SK-N-SH (cell line): ENCODE measurements around the gene C8G. TPM values are rescaled to one million over a fixed set of nuclear protein-coding genes. Genes with fewer than 3 reads are reported as not detected.

Experiments
- CTCF ChIA-PET: fragments of 300-600, 350-600 bp; formaldehyde crosslinking; extraction: SDS; loops from one replicate; lab custom pipeline; 2021; lab: Yijun Ruan, JAX
- POLR2A ChIA-PET: fragments of 350-600 bp; sonication (Branson Sonifier 250); formaldehyde crosslinking; extraction: SDS; loops from one replicate; lab custom pipeline; 2020; ENCODE audit warnings: antibody characterized with exemption, inconsistent platforms; lab: Yijun Ruan, JAX
- DNase-seq: peaks from one replicate; pipeline ENCODE4 v3.0.0; 2012
- H2AFZ ChIP-seq: fragments of 200-600 bp; sonication (generic); 2 replicates; pipeline ENCODE4 v1.8.1; 2016; ENCODE audit warnings: antibody characterized with exemption, mild to moderate bottlenecking, low read depth
- H3F3A ChIP-seq: fragments of 200-600 bp; sonication (generic); replicated peaks from 2 replicates; pipeline ENCODE3; 2016; ENCODE audit warnings: antibody characterized with exemption, mild to moderate bottlenecking; ENCODE audit not compliant: insufficient read depth
- H3K27ac ChIP-seq, 2 experiments: fragments of 200-500 bp in 1 of 2; fragments of 200-600 bp in 1 of 2; sonication (Bioruptor generic) in 1 of 2; sonication (generic), shearing (Covaris generic) in 1 of 2; 2 replicates each; pipeline versions ENCODE4 v1.5.1 to v1.6.1; 2014 to 2016; ENCODE audit warnings: low read depth in 2 of 2, inconsistent platforms in 1 of 2, low read length in 1 of 2, mild to moderate bottlenecking in 1 of 2, mixed read lengths in 1 of 2
- H3K27me3 ChIP-seq: fragments of 200-600 bp; sonication (generic), shearing (Covaris generic); 2 replicates; pipeline ENCODE4 v1.6.1; 2016; ENCODE audit warnings: mixed run types; ENCODE audit not compliant: insufficient read depth
- H3K36me3 ChIP-seq, 2 experiments: fragments of 200-500 bp in 1 of 2; fragments of 200-600 bp in 1 of 2; sonication (Bioruptor generic) in 1 of 2; sonication (generic) in 1 of 2; replicated peaks in 1 of 2; 2 replicates each; pipeline versions ENCODE3 to v1.5.1; 2014 to 2016; ENCODE audit warnings: low read length in 1 of 2, mild to moderate bottlenecking in 1 of 2; ENCODE audit not compliant: insufficient read depth in 2 of 2, control insufficient read depth in 1 of 2
- H3K4me1 ChIP-seq, 2 experiments: fragments of 200-500 bp in 1 of 2; fragments of 200-600 bp in 1 of 2; sonication (Bioruptor generic) in 1 of 2; sonication (generic), shearing (Covaris generic) in 1 of 2; 2 replicates each; pipeline versions ENCODE4 v1.5.1 to v1.6.1; 2014 to 2016; ENCODE audit warnings: low read depth in 1 of 2, low read length in 1 of 2, mixed run types in 1 of 2; ENCODE audit not compliant: insufficient read depth in 2 of 2, control insufficient read depth in 1 of 2
- H3K4me2 ChIP-seq: fragments of 200-600 bp; sonication (generic), shearing (Covaris generic); 2 replicates; pipeline ENCODE4 v1.6.1; 2017; ENCODE audit warnings: mixed run types
- H3K4me3 ChIP-seq, 2 experiments: fragments of 200-500 bp in 1 of 2; fragments of 200-600 bp in 1 of 2; sonication (Bioruptor generic) in 1 of 2; sonication (generic), shearing (Covaris generic) in 1 of 2; 2 replicates each; pipeline versions ENCODE4 v1.5.1 to v1.8.1; 2014 to 2016; ENCODE audit warnings: low read depth in 2 of 2, inconsistent platforms in 1 of 2, low read length in 1 of 2, mild to moderate bottlenecking in 1 of 2, mixed read lengths in 1 of 2, moderate library complexity in 1 of 2
- H3K79me2 ChIP-seq: fragments of 200-600 bp; sonication (generic); 2 replicates; pipeline ENCODE4 v1.8.1; 2017; ENCODE audit warnings: mild to moderate bottlenecking; ENCODE audit not compliant: insufficient read depth
- H3K9ac ChIP-seq: fragments of 200-600 bp; sonication (generic); 2 replicates; pipeline ENCODE4 v1.6.1; 2017; ENCODE audit warnings: mixed run types
- H3K9me2 ChIP-seq: fragments of 200-600 bp; sonication (generic); 2 replicates; pipeline ENCODE4 v1.6.1; 2017; ENCODE audit warnings: mixed run types
- H3K9me3 ChIP-seq: fragments of 200-600 bp; sonication (generic); 2 replicates; pipeline ENCODE4 v1.6.1; 2017; ENCODE audit warnings: mixed run types, mild to moderate bottlenecking, moderate library complexity
- H4K20me1 ChIP-seq: fragments of 200-600 bp; sonication (generic); 2 replicates; pipeline ENCODE4 v1.6.1; 2017; ENCODE audit warnings: mild to moderate bottlenecking, mixed run types; ENCODE audit not compliant: insufficient read depth
- EP300 ChIP-seq, 2 experiments: IDR thresholded peaks; 2 replicates each; pipeline versions ENCODE4 v1.4.0 to v1.6.1; 2012; ENCODE audit warnings: borderline replicate concordance in 1 of 2, low read depth in 1 of 2, low read length in 1 of 2
- EZH2phosphoT487 ChIP-seq: fragments of 200-600 bp; sonication (generic); IDR thresholded peaks from 2 replicates; pipeline ENCODE4 v1.6.1; 2017; ENCODE audit warnings: low read depth, mixed run types, mild to moderate bottlenecking, antibody characterized with exemption, moderate library complexity, borderline replicate concordance
- GABPA ChIP-seq: IDR thresholded peaks from 2 replicates; pipeline ENCODE4 v1.4.0; 2012; ENCODE audit warnings: low read depth, mild to moderate bottlenecking
- MEF2A ChIP-seq: IDR thresholded peaks from 2 replicates; pipeline ENCODE4 v1.4.0; 2012; ENCODE audit warnings: low read depth, borderline replicate concordance
- MXI1 ChIP-seq: IDR thresholded peaks from 2 replicates; pipeline ENCODE4 v1.6.1; 2012; ENCODE audit warnings: mild to moderate bottlenecking, low read depth, low read length, improper control_type of control experiment
- NFIC ChIP-seq: IDR thresholded peaks from 2 replicates; pipeline ENCODE4 v1.4.0; 2012; ENCODE audit warnings: borderline replicate concordance
- POLR2AphosphoS5 ChIP-seq: IDR thresholded peaks from 2 replicates; pipeline ENCODE4 v1.6.1; 2012; ENCODE audit warnings: low read depth, low read length
- RAD21 ChIP-seq: IDR thresholded peaks from 2 replicates; pipeline ENCODE4 v1.6.1; 2012; ENCODE audit warnings: mild to moderate bottlenecking, low read length
- RFX5 ChIP-seq: IDR thresholded peaks from 2 replicates; pipeline ENCODE4 v1.6.1; 2012; ENCODE audit warnings: mild to moderate bottlenecking, improper control_type of control experiment, low read length
- RXRA ChIP-seq: IDR thresholded peaks from 2 replicates; pipeline ENCODE4 v1.4.0; 2012; ENCODE audit warnings: low read depth, mild to moderate bottlenecking, borderline replicate concordance
- TAF1 ChIP-seq: IDR thresholded peaks from 2 replicates; pipeline ENCODE4 v1.6.1; 2012; ENCODE audit warnings: low read depth, mild to moderate bottlenecking, low read length, moderate library complexity, borderline replicate concordance
- YY1 ChIP-seq: IDR thresholded peaks from 2 replicates; pipeline ENCODE4 v1.4.0; 2012; ENCODE audit warnings: low read depth, mild to moderate bottlenecking
- ZBTB33 ChIP-seq: IDR thresholded peaks from 2 replicates; pipeline ENCODE4 v1.4.0; 2012; ENCODE audit warnings: low read depth, borderline replicate concordance
- WGBS: methylation state at CpG from one replicate; pipeline ENCODE4 v1.1.6; 2017; ENCODE audit warnings: low lambda C conversion rate; 5-methylcytosine and 5-hydroxymethylcytosine counted together
- polyA plus RNA-seq, 3 experiments: library from polyadenylated mRNA; depleted of rRNA; stranded (reverse); fragments of >200 nt; gene quantifications; 2 replicates each; pipeline ENCODE4 v1.2.3, GENCODE V29; 2012

C8G gene
- polyA plus RNA-seq, 1 of the 3 experiments (the other 2 are of a cell fraction): 0.28 TPM

- TF ChIP-seq MEF2A (no peak), NFIC (no peak), EZH2phosphoT487 (no peak), MXI1 (no peak)
- TF ChIP-seq, all 33 proteins: peak for 0
These were observed 4.4 kb upstream of the C8G start (continued) for GRCh38 chr9:136940526-136941230.

GRCh38 chr9:136941231-136942111, 3.6 kb upstream of the C8G start:
- Histone ChIP-seq H3K36me3 (peaks cover 10 to 38% of the 10 kb centered on the region in 2 experiments), H3K4me1 (peaks cover 0 to 17% of the 10 kb centered on the region in 2 experiments; a peak in 1 of 4 replicates), H3K9me2 (no peaks in the 10 kb centered on the region), H3K27me3 (no peaks in the 10 kb centered on the region), H3K4me3 (no peak overlapping the region), H3F3A (peaks cover 9% of the 10 kb centered on the region), H3K27ac (no peak overlapping the region), H4K20me1 (peaks cover 13% of the 10 kb centered on the region), H3K4me2 (no peak overlapping the region), H2AFZ (no peak overlapping the region), H3K9ac (no peak overlapping the region), H3K9me3 (no peaks in the 10 kb centered on the region), H3K79me2 (peaks cover 28% of the 10 kb centered on the region)
- TF ChIP-seq TAF1: no peak
- no peak for TF ChIP-seq EP300 (IDR thresholded peaks at IDR 0.05; ENCODE audit: borderline replicate concordance in 1 of 2, low read depth in 1 of 2, low read length in 1 of 2)
- TF ChIP-seq POLR2AphosphoS5: no peak
- TF ChIP-seq ZBTB33: no peak
- no peak for TF ChIP-seq RAD21
- no peak for TF ChIP-seq GABPA
- TF ChIP-seq MXI1: no peak
- TF ChIP-seq YY1: no peak
- TF ChIP-seq RXRA: no peak
- TF ChIP-seq RFX5: no peak
- DNase-seq: no peak
- ChIA-PET CTCF (interaction anchor here (1.5 kb wide), 1 partner anchor 14 kb away, joined by 4 read pairs; no protein-coding TSS in a partner anchor), POLR2A (no interaction called here)
- 95% methylated on average over 23 of the region's 55 CpGs for WGBS
